AG09319 (cell line): ENCODE measurements around the gene AIP.
A peak's percentile ranks its signal among the peaks of the same experiment; 100 is the strongest.

ENCODE experiments used
- DNase-seq: peaks from one replicate; pipeline ENCODE4 v3.0.0-alpha.2; 2010; ENCODE audit warnings: low read depth; ENCODE audit errors: extremely low read depth
- TF ChIP-seq, protein P1 (sequence below): IDR thresholded peaks from 2 replicates; pipeline ENCODE4 v1.5.1; 2011; ENCODE audit warnings: low read depth, mild to moderate bottlenecking, inconsistent platforms, low read length, moderate library complexity

AIP gene

DNA sequence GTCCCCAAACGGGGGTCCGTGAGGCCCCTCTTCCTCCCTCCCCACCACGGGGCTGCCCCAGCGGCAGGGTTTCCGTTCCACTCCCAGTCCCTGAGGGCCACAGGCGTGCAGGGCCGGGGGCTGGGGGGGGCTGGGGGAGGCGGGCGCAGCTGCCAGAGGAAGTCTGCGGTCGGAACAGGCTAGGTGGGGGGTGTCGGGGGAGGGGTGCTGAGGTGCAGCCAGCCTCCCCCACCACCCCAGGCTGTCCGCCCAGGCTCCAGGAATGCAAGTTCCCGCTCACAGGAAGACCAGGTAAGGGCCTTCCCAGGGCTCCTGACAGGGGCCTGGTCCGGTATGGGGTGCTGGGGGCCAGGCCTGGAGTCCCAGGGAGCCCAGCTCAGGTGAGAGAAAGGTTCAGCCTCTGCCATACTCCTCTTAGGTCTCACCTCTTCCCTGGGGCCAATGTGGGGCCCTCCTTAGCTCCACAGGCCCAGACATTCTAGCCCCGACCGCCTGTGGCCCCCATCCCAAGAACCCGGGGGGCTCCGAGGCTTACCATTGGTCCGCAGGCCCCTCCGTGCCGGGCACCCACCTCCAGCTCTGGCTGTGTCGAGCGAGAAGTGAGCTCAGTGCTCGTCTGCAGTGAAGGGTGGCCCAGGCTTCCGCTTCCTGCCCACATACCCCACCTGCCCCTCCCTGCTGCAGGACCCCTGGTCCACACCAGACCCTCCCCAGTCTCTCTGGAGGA is 45.6 kb upstream of the AIP start, which contains the start of gene PTPRCAP:
Gene PTPRCAP (minus strand): TSS at position 601 of the 727 bp plus-strand sequence. CDS start 63 bp downstream, at position 538.
- TF ChIP-seq, protein P1, sequence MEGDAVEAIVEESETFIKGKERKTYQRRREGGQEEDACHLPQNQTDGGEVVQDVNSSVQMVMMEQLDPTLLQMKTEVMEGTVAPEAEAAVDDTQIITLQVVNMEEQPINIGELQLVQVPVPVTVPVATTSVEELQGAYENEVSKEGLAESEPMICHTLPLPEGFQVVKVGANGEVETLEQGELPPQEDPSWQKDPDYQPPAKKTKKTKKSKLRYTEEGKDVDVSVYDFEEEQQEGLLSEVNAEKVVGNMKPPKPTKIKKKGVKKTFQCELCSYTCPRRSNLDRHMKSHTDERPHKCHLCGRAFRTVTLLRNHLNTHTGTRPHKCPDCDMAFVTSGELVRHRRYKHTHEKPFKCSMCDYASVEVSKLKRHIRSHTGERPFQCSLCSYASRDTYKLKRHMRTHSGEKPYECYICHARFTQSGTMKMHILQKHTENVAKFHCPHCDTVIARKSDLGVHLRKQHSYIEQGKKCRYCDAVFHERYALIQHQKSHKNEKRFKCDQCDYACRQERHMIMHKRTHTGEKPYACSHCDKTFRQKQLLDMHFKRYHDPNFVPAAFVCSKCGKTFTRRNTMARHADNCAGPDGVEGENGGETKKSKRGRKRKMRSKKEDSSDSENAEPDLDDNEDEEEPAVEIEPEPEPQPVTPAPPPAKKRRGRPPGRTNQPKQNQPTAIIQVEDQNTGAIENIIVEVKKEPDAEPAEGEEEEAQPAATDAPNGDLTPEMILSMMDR = no peak
- DNase-seq = no peak

- TF ChIP-seq, protein P1 = no peak
- DNase-seq = no peak
Observed at GRCh38 chr11:67437809-67438157, 45.0 kb upstream of the AIP start.

- no peak for DNase-seq
- TF ChIP-seq, protein P1 = no peak
Observed at GRCh38 chr11:67438158-67438902, 44.5 kb upstream of the AIP start.

- DNase-seq = no peak
- TF ChIP-seq, protein P1 = peak; percentile 22
Observed at GRCh38 chr11:67439321-67440228, 43.3 kb upstream of the AIP start.

DNA sequence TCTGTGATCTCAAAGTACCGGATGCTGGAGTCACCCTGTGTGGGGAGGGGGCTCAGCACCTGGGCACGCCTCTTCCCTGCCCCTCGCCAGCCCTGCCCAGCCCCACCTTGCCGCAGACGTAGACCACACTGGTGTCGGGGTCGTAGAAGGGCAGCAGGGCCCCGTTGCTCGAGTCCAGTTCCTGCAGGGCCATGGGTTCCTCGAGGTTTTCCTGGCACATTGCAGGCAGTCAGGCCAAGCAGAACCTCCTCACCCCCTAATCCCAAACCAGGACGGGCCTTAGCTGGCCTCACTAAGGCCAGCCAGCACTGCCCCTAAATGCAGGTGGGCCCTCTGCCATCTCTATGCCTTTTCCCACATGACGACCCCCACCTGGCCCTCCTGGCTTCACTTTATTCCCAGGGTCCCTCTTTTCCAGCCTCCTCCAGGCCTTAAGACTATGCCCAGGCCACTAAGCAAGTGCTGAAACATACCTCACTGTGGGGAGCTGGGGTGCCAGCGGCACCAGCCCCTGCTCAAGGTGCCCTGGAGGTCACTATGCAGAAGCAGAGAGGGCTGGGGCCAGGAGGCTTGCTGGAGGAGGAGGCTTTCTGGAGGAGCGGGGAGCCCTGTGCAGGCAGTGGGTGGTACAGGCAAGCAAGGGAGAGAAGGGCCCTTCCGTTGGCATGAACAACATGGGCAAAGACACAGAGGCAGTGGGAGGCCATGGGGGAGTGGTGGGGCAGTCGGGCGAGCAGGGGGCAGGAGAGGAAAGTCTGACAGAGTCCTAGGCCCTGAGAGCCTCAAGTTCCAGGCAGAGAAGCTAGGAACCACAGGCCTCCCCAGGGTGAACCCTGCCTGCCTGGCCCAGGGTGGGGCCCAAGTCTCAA is 42.4 kb upstream of the AIP start:
- DNase-seq = no peak

DNA sequence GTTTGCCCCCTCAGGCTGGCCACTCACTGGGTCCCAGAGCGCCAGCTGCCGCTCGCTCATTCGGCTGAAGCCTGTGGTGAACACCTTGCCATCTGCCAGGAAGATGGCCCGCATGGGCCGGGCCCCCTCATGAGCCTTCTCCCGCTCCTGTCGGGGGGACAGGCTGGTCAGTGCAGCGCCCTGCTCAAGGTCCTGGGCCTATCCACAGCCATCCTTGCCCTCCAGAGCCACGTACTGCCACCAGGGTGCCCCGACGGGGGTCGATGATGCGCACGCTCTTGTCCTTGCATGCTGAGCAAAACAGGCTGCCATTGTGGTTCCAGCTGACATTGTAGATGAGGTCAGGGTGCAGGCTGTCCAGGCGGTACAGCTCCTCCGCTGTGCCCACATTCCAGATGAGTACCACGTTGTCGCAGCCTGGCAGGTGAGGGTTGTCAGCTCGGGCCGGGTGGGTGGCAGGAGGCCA is 41.7 kb upstream of the AIP start:
- DNase-seq = no peak
- TF ChIP-seq, protein P1 = no peak

More for the DNA sequence above, 42.4 kb upstream of the AIP start:
- TF ChIP-seq, protein P1 = no peak
